M059J (cell line): Measurements from ENCODE around the gene SHBG. TPM values are rescaled to one million over a fixed set of nuclear protein-coding genes. Genes with fewer than 3 reads are reported as not detected.
"Not testable (repeated sequence)": the region's sequence is repeated elsewhere in the genome, so short reads cannot be mapped to it uniquely, and the experiment has no call there.

Experiments used
- DNase-seq: peaks from one replicate; pipeline ENCODE4 v3.0.0-alpha.2; 2012; ENCODE audit warnings: low read depth
- total RNA-seq: library from RNA; depleted of rRNA; stranded (reverse); fragments of >200 nt; shearing (Covaris generic); gene quantifications from 2 replicates; pipeline ENCODE4 v1.2.3, GENCODE V29; 2014

SHBG gene
- total RNA-seq, 1 experiment from 2014 or later, result not detected

GRCh38 chr17:7611635-7612293, 18.2 kb upstream of the SHBG start:
- no peak for DNase-seq

GRCh38 chr17:7612294-7612640, 17.7 kb upstream of the SHBG start:
- no peak for DNase-seq

- DNase-seq, result peak; percentile 55
Observed at GRCh38 chr17:7613769-7614424, 16.0 kb upstream of the SHBG start.

GRCh38 chr17:7614425-7615264, 15.3 kb upstream of the SHBG start, which contains the start of gene FXR2:
FXR2 (minus strand) TSS chr17:7614897; CDS start chr17:7614532, 365 bp downstream.
- peak; percentile 99 for DNase-seq

GRCh38 chr17:7615265-7615747, 14.6 kb upstream of the SHBG start:
- no peak for DNase-seq

- DNase-seq, result no peak
Observed at GRCh38 chr17:7618608-7619007, 11.3 kb upstream of the SHBG start.

- no peak for DNase-seq
Observed at GRCh38 chr17:7620835-7621234, 9.1 kb upstream of the SHBG start.

- DNase-seq, result no peak
Observed at GRCh38 chr17:7623661-7624060, 6.3 kb upstream of the SHBG start.

GRCh38 chr17:7625749-7626148, 4.2 kb upstream of the SHBG start:
- not testable (repeated sequence) for DNase-seq

- no peak for DNase-seq
Observed at GRCh38 chr17:7626307-7626706, 3.6 kb upstream of the SHBG start.

- no peak for DNase-seq
Observed at GRCh38 chr17:7626956-7627249, 3.0 kb upstream of the SHBG start.

GRCh38 chr17:7627250-7628121, 2.4 kb upstream of the SHBG start, which contains the start of gene SAT2:
SAT2 (minus strand) TSS chr17:7627821; CDS start chr17:7627635, 186 bp downstream.
- peak; percentile 91 for DNase-seq

GRCh38 chr17:7631398-7632380, 1.8 kb downstream of the SHBG start:
- no peak for DNase-seq

- peak; percentile 47 for DNase-seq
Observed at GRCh38 chr17:7632492-7632894, 2.6 kb downstream of the SHBG start.

GRCh38 chr17:7633093-7633492, 3.2 kb downstream of the SHBG start:
- no peak for DNase-seq

- peak; percentile 50 for DNase-seq
Observed at GRCh38 chr17:7634384-7634783, 4.4 kb downstream of the SHBG start.

GRCh38 chr17:7636163-7636562, 6.2 kb downstream of the SHBG start:
- no peak for DNase-seq

- no peak for DNase-seq
Observed at GRCh38 chr17:7640783-7641182, 10.8 kb downstream of the SHBG start.

- DNase-seq, result not testable (repeated sequence)
Observed at GRCh38 chr17:7641635-7642034, 11.7 kb downstream of the SHBG start.

- DNase-seq, result peak; percentile 50
Observed at GRCh38 chr17:7644775-7645174, 14.8 kb downstream of the SHBG start.
